ENCODE results near the gene DPYD. TPM values are rescaled to one million over a fixed set of nuclear protein-coding genes. Genes with fewer than 3 reads are reported as not detected.

Gene DPYD
- total RNA-seq, 1 donor: 81.9 TPM

DNA sequence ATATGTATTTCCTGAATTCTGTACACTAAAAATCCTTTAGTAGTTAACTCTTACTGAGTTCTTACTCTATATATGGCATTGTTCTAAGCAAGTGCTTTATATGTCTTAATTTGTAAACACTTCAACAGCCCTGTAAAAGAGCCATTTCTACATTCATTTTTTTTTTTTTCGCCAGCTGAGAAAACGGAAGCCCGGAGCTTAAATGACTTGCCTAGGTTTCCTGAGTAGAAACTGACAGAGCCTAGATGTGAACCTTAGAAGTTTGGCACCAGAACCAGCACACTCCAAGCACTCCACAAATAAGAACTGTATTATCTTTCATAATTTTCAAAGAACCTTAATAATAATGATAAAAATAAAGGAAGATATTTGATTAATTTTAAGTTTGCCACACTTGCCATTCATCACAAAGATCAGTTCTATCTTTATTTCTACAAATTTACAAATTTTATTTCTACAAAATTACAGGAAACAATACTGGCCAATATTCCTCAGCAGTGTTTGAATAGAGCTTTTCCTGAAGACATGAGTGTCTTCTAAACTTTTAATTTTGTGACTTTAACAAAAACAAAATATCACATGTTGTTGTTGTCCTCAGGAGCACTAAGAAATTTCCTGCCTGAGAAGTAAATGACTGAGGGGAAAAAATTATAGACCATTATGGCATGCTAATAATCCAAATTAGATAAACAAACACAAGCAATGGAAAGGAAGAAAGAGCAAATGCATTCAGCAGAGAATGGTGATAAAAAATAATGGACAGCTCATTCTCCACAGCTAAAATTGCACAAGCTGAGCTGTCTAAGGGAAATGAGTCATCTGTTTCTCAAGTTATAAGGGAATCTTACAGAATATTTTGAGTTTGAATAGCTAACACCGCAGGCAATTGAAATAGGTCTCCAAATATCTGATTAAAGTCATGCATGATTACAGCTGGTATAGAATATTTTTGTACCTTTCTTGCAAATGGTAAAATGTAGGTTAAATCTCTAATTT lies 71.2 kb downstream of the DPYD start:
- no peak overlapping the region for H3K4me3 ChIP-seq (ENCODE audit: low read depth, low read length)
- peak; percentile 86 for DNase-seq (ENCODE audit: low read depth)
- TF ChIP-seq, protein P1, sequence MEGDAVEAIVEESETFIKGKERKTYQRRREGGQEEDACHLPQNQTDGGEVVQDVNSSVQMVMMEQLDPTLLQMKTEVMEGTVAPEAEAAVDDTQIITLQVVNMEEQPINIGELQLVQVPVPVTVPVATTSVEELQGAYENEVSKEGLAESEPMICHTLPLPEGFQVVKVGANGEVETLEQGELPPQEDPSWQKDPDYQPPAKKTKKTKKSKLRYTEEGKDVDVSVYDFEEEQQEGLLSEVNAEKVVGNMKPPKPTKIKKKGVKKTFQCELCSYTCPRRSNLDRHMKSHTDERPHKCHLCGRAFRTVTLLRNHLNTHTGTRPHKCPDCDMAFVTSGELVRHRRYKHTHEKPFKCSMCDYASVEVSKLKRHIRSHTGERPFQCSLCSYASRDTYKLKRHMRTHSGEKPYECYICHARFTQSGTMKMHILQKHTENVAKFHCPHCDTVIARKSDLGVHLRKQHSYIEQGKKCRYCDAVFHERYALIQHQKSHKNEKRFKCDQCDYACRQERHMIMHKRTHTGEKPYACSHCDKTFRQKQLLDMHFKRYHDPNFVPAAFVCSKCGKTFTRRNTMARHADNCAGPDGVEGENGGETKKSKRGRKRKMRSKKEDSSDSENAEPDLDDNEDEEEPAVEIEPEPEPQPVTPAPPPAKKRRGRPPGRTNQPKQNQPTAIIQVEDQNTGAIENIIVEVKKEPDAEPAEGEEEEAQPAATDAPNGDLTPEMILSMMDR (IDR thresholded peaks at IDR 0.05; ENCODE audit: insufficient read depth, low read length): no peak

DNA sequence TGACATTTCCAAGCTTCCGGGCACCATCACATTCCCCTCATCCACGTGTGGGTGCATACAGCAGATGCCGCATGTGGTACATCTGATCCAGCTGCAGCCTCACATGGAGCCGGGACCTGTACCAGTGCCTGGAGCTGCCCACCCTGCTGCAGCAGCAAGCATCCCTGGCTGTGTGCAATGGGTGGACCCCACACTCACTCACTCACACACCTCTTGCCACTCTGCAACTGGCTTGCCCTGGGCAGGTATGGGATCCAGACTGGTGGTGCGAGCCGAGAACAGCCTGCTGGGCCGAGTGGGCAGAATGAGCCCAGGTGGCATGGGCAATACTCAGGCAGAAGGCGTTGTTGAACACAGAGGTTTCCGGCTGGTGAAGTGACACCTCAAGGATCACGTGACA lies 75.0 kb downstream of the DPYD start:
- DNase-seq (ENCODE audit: low read depth): no peak

DNA sequence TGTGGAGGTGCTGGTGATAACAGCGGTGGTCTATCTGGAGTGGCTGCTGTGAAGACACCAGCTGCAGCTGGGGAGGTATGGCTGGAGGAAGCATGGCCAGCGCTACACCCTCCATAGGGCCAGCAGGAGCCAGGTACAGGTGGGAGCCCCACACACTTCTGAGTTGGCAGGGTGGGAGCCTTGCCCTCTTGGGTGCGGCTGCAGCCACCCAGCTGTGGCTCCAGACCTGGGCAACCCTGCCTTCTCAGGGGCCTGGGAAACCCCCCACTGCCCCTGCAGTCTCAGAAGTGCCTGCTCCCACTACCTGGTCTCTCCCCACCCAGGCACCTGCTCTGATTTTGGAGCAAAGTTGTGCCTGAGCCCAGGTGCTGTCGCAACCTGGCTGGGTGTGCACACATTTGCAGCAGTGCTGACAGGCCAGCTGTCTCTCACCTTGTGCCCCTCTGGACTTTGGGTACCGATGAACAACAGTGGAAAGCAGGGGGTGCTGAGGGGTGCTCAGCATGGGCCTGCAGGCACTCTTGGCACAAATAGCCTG lies 76.2 kb downstream of the DPYD start:
- no peak for DNase-seq (ENCODE audit: low read depth)
- TF ChIP-seq, protein P1 (IDR thresholded peaks at IDR 0.05; ENCODE audit: insufficient read depth, low read length): no peak
- no peak overlapping the region for H3K4me3 ChIP-seq (ENCODE audit: low read depth, low read length)

More for the DNA sequence above, 75.0 kb downstream of the DPYD start:
- TF ChIP-seq, protein P1 (IDR thresholded peaks at IDR 0.05; ENCODE audit: insufficient read depth, low read length): no peak
- H3K4me3 ChIP-seq (ENCODE audit: low read depth, low read length): no peak overlapping the region

- TF ChIP-seq, protein P1 (IDR thresholded peaks at IDR 0.05; ENCODE audit: insufficient read depth, low read length): no peak
- DNase-seq (ENCODE audit: low read depth): no peak
- H3K4me3 ChIP-seq (ENCODE audit: low read depth, low read length): no peak overlapping the region
Measured at GRCh38 chr1:97841338-97841737, 79.5 kb downstream of the DPYD start.

GRCh38 chr1:97837161-97837560 lies 83.7 kb downstream of the DPYD start:
- H3K4me3 ChIP-seq (ENCODE audit: low read depth, low read length): no peak overlapping the region
- DNase-seq (ENCODE audit: low read depth): no peak
- TF ChIP-seq, protein P1 (IDR thresholded peaks at IDR 0.05; ENCODE audit: insufficient read depth, low read length): no peak

GRCh38 chr1:97834899-97835298 lies 85.9 kb downstream of the DPYD start:
- no peak for DNase-seq (ENCODE audit: low read depth)
- TF ChIP-seq, protein P1 (IDR thresholded peaks at IDR 0.05; ENCODE audit: insufficient read depth, low read length): no peak
- no peak overlapping the region for H3K4me3 ChIP-seq (ENCODE audit: low read depth, low read length)
